Memory B cell (primary cell): Measurements from ENCODE around the gene GLCCI1.

Experiments
- ATAC-seq: fragments of 150-1000 bp; cut with Tn5 transposase; 2 replicates; pipeline ENCODE4 v1.10.0; 2021; ENCODE audit warnings: low read depth, mild to moderate bottlenecking, moderate library complexity
- DNase-seq, 2 donors: peaks; one replicate each; pipeline ENCODE4 v3.0.0; 2022; ENCODE audit warnings: low spot score in 2 of 2
- H3K27ac Mint-ChIP-seq: one replicate; pipeline ENCODE4 v1.8.0; 2022; ENCODE audit warnings: mild to moderate bottlenecking, moderate library complexity, mixed read lengths
- H3K27me3 Mint-ChIP-seq: one replicate; pipeline ENCODE4 v1.8.0; 2022; ENCODE audit warnings: mixed read lengths
- H3K36me3 Mint-ChIP-seq: one replicate; pipeline ENCODE4 v1.8.0; 2022; ENCODE audit warnings: mild to moderate bottlenecking, mixed read lengths
- H3K4me1 Mint-ChIP-seq: one replicate; pipeline ENCODE4 v1.8.0; 2022; ENCODE audit warnings: mixed read lengths
- H3K4me3 Mint-ChIP-seq: one replicate; pipeline ENCODE4 v1.8.0; 2022; ENCODE audit warnings: mild to moderate bottlenecking, moderate library complexity, mixed read lengths
- H3K9me3 Mint-ChIP-seq: one replicate; pipeline ENCODE4 v1.8.0; 2022; ENCODE audit warnings: mixed read lengths

The GLCCI1 gene

DNA sequence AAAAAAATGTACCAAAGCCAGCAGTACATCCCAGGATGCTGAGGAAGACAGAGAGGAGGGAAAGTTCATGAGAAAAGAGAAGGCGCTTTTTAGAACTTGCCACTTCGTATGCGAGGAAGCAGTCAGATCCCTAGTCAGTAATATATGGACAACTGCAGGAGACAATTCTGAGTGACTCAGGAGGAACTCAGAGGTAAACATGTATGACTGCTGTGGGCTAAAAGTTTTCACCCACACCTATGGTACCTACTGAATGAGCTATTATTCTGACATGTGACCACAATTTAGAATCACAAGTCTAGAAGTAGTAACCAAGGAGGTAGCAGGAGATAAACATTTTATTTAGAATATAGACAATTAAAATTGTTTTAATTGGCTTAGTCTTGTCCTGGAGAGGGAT lies 166.8 kb downstream of the GLCCI1 start:
- no peak for DNase-seq
- H3K36me3 Mint-ChIP-seq = no peaks in the 10 kb centered on the region
- no peak overlapping the region for H3K27ac Mint-ChIP-seq
- ATAC-seq = no peak
- H3K27me3 Mint-ChIP-seq = no peaks in the 10 kb centered on the region
- H3K4me3 Mint-ChIP-seq = no peak overlapping the region
- no peaks in the 10 kb centered on the region for H3K9me3 Mint-ChIP-seq
- H3K4me1 Mint-ChIP-seq = peaks cover 19% of the 10 kb centered on the region

DNA sequence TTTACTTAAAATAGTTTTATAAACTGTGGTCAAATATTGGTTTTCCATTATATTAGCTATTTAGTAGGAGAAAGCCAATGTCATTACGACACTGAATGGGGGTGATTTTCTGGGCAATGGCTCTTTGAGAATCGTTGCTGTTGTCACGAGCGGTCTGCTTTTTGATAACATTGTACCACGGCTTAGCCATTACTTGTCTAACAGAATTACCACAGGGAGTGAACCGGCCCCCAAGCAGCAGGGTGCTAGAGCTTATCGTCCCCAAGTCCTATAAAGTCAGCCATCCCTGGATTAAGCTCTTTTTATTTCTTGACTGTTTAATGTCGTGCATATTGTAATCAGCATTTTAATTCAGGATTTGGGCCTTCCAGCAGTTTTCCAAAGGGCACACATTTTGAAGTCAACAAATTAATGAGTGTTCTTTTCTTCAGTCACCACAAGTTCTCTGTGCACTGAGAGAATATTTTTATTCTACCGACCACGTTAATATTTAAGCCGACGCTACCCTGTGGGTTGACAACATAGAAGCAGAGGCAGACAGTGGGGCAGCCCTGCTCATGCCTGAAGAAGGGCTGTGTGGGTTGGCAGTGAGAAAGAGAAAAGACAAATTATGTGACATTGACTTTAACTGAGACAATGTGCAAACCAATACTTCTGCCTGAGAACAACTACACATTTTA lies 167.6 kb downstream of the GLCCI1 start:
- DNase-seq (no peak), ATAC-seq (no peak)
- H3K9me3 Mint-ChIP-seq = no peaks in the 10 kb centered on the region
- H3K36me3 Mint-ChIP-seq = no peaks in the 10 kb centered on the region
- peaks cover 25% of the 10 kb centered on the region for H3K4me1 Mint-ChIP-seq
- H3K4me3 Mint-ChIP-seq = no peak overlapping the region
- H3K27ac Mint-ChIP-seq = no peak overlapping the region
- no peaks in the 10 kb centered on the region for H3K27me3 Mint-ChIP-seq
